ENCODE results near the gene FLNB. TPM values are rescaled to one million over a fixed set of nuclear protein-coding genes. Genes with fewer than 3 reads are reported as not detected.
"Not testable (repeated sequence)": the region's sequence is repeated elsewhere in the genome, so short reads cannot be mapped to it uniquely, and the experiment has no call there.

FLNB gene
- total RNA-seq, 1 donor from 2014 or later = 328 TPM

GRCh38 chr3:58051658-58052261 lies 43.5 kb downstream of the FLNB start:
- not testable (repeated sequence) for DNase-seq (ENCODE audit: low read depth in 2 of 2)

- peak; percentile 91 to 99 for DNase-seq (ENCODE audit: low read depth in 2 of 2)
Measured at GRCh38 chr3:58052373-58053273, 44.4 kb downstream of the FLNB start.

GRCh38 chr3:58054652-58055051 lies 46.4 kb downstream of the FLNB start:
- DNase-seq (ENCODE audit: low read depth in 2 of 2) = no peak

GRCh38 chr3:58055314-58055713 lies 47.1 kb downstream of the FLNB start:
- no peak for DNase-seq (ENCODE audit: low read depth in 2 of 2)

GRCh38 chr3:58055891-58056290 lies 47.7 kb downstream of the FLNB start:
- DNase-seq (ENCODE audit: low read depth in 2 of 2) = not testable (repeated sequence)

GRCh38 chr3:58058361-58059263 lies 50.4 kb downstream of the FLNB start:
- no peak for DNase-seq (ENCODE audit: low read depth in 2 of 2)

GRCh38 chr3:58059349-58060321 lies 51.4 kb downstream of the FLNB start:
- peak; percentile 33 to 86 for DNase-seq (ENCODE audit: low read depth in 2 of 2)

- DNase-seq (ENCODE audit: low read depth in 2 of 2) = no peak
Measured at GRCh38 chr3:58062472-58062871, 54.2 kb downstream of the FLNB start.

GRCh38 chr3:58063022-58063815 lies 55.0 kb downstream of the FLNB start:
- peak in 1 of 2 donors; percentile 64 for DNase-seq (ENCODE audit: low read depth in 2 of 2)

- no peak for DNase-seq (ENCODE audit: low read depth in 2 of 2)
Measured at GRCh38 chr3:58064923-58065638, 56.9 kb downstream of the FLNB start.

- peak in 1 of 2 donors; percentile 77 for DNase-seq (ENCODE audit: low read depth in 2 of 2)
Measured at GRCh38 chr3:58065700-58066167, 57.5 kb downstream of the FLNB start.

- DNase-seq (ENCODE audit: low read depth in 2 of 2) = no peak
Measured at GRCh38 chr3:58066842-58067241, 58.6 kb downstream of the FLNB start.

- no peak for DNase-seq (ENCODE audit: low read depth in 2 of 2)
Measured at GRCh38 chr3:58068122-58068809, 60.0 kb downstream of the FLNB start.

- DNase-seq (ENCODE audit: low read depth in 2 of 2) = no peak
Measured at GRCh38 chr3:58071480-58071971, 63.3 kb downstream of the FLNB start.

GRCh38 chr3:58072052-58072762 lies 64.0 kb downstream of the FLNB start:
- DNase-seq (ENCODE audit: low read depth in 2 of 2) = no peak

GRCh38 chr3:58072763-58073130 lies 64.5 kb downstream of the FLNB start:
- no peak for DNase-seq (ENCODE audit: low read depth in 2 of 2)

- peak in 1 of 2 donors; percentile 63 for DNase-seq (ENCODE audit: low read depth in 2 of 2)
Measured at GRCh38 chr3:58073301-58074108, 65.3 kb downstream of the FLNB start.
